GM18951 (cell line): ENCODE measurements around the gene CLSTN1.

Experiments
- POLR2A ChIP-seq: IDR thresholded peaks from 4 replicates; pipeline ENCODE4 v1.6.1; 2011; ENCODE audit warnings: mild to moderate bottlenecking; ENCODE audit not compliant: insufficient read length, insufficient read depth; ENCODE audit errors: extremely low read depth
- in situ Hi-C: fragments of 300-500 bp; cut with MboI; formaldehyde crosslinking; loops from one replicate; pipeline ENCODE4 v1.12.0; 2022; ENCODE audit warnings: low sequenced_read_pairs, mixed read lengths, inconsistent platforms; ENCODE audit not compliant: unreplicated experiment

The CLSTN1 gene

GRCh38 chr1:9701665-9702064, 122.1 kb downstream of the CLSTN1 start:
- in situ Hi-C loops, result no loop called here
- no peak for TF ChIP-seq POLR2A

GRCh38 chr1:9700340-9700739, 123.4 kb downstream of the CLSTN1 start:
- TF ChIP-seq POLR2A, result no peak
- in situ Hi-C loops, result no loop called here

GRCh38 chr1:9699361-9699760, 124.4 kb downstream of the CLSTN1 start:
- in situ Hi-C loops, result no loop called here
- no peak for TF ChIP-seq POLR2A

- in situ Hi-C loops, result no loop called here
- no peak for TF ChIP-seq POLR2A
These were observed 127.0 kb downstream of the CLSTN1 start for GRCh38 chr1:9696793-9697192.

- in situ Hi-C loops, result no loop called here
- TF ChIP-seq POLR2A, result no peak
These were observed 132.1 kb downstream of the CLSTN1 start for GRCh38 chr1:9691691-9692090.

GRCh38 chr1:9691108-9691445, 132.7 kb downstream of the CLSTN1 start:
- TF ChIP-seq POLR2A, result no peak
- in situ Hi-C loops, result no loop called here

GRCh38 chr1:9690440-9691107, 133.2 kb downstream of the CLSTN1 start:
- in situ Hi-C loops, result no loop called here
- TF ChIP-seq POLR2A, result no peak

GRCh38 chr1:9689971-9690381, 133.8 kb downstream of the CLSTN1 start:
- in situ Hi-C loops, result no loop called here
- no peak for TF ChIP-seq POLR2A

- peak; percentile 35 for TF ChIP-seq POLR2A
These were observed 134.6 kb downstream of the CLSTN1 start for GRCh38 chr1:9689011-9689706.

GRCh38 chr1:9688599-9688998, 135.2 kb downstream of the CLSTN1 start:
- TF ChIP-seq POLR2A, result no peak
- in situ Hi-C loops, result no loop called here

More at GRCh38 chr1:9689011-9689706, 134.6 kb downstream of the CLSTN1 start:
- in situ Hi-C loops, result no loop called here

- in situ Hi-C loops, result no loop called here
- TF ChIP-seq POLR2A, result no peak
These were observed 135.7 kb downstream of the CLSTN1 start for GRCh38 chr1:9687874-9688582.

- TF ChIP-seq POLR2A, result peak; percentile 45
- in situ Hi-C loops, result no loop called here
These were observed 136.5 kb downstream of the CLSTN1 start for GRCh38 chr1:9687120-9687873.

GRCh38 chr1:9684801-9685200, 139.0 kb downstream of the CLSTN1 start:
- no peak for TF ChIP-seq POLR2A
- in situ Hi-C loops, result no loop called here
